ENCODE measurements around the gene VSTM5.

DNA sequence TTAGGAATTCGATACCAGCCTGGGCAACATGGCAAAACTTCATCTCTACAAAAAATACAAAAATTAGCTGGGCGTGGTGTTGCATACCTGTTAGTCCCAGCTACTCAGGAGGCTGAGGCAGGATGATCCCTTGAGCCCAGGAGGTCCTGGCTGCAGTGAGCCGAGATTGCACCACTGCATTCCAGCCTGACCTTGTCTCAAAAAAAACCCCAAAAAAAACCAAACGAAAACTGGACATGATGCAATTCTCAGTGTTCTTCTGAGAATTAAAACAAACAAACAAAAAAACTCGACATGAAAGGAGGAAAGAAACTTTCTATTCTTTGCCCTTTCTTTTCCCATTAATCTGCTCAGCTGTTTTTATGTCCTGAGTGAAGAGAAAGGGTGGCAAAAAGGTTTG lies 58.9 kb downstream of the VSTM5 start:
- TF ChIP-seq POLR2A (IDR thresholded peaks at IDR 0.05), result no peak
- TF ChIP-seq, protein P1, sequence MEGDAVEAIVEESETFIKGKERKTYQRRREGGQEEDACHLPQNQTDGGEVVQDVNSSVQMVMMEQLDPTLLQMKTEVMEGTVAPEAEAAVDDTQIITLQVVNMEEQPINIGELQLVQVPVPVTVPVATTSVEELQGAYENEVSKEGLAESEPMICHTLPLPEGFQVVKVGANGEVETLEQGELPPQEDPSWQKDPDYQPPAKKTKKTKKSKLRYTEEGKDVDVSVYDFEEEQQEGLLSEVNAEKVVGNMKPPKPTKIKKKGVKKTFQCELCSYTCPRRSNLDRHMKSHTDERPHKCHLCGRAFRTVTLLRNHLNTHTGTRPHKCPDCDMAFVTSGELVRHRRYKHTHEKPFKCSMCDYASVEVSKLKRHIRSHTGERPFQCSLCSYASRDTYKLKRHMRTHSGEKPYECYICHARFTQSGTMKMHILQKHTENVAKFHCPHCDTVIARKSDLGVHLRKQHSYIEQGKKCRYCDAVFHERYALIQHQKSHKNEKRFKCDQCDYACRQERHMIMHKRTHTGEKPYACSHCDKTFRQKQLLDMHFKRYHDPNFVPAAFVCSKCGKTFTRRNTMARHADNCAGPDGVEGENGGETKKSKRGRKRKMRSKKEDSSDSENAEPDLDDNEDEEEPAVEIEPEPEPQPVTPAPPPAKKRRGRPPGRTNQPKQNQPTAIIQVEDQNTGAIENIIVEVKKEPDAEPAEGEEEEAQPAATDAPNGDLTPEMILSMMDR (IDR thresholded peaks at IDR 0.05), result no peak

All from adrenal gland (tissue), 5 donors.